K562 (cell line): ENCODE data around the gene TAOK2. TPM values are rescaled to one million over a fixed set of nuclear protein-coding genes. Genes with fewer than 3 reads are reported as not detected.

ENCODE experiments used
- BMI1 ChIP-seq: fragments of 150-350 bp; IDR thresholded peaks from 2 replicates; pipeline ENCODE4 v1.6.1; 2014; ENCODE audit warnings: low read length
- HOXB6 ChIP-seq: fragments of 250-450 bp; sonication (Bioruptor Pico); IDR thresholded peaks from 2 replicates; pipeline ENCODE4 v1.5.1; 2022; ENCODE audit warnings: mild to moderate bottlenecking, borderline replicate concordance
- RBFOX2 ChIP-seq: fragments of 200-400 bp; formaldehyde crosslinking; IDR thresholded peaks from 2 replicates; pipeline ENCODE4 v1.6.1; 2017; ENCODE audit warnings: low read depth, mild to moderate bottlenecking, low read length, moderate library complexity
- SNIP1 ChIP-seq: fragments of 450-650 bp; IDR thresholded peaks from 2 replicates; pipeline ENCODE4 v1.7.1; 2017; ENCODE audit warnings: low read depth, mild to moderate bottlenecking
- XRCC5 ChIP-seq: fragments of 200-400 bp; formaldehyde crosslinking; IDR thresholded peaks from 2 replicates; pipeline ENCODE4 v1.6.1; 2017; ENCODE audit warnings: low read depth, mild to moderate bottlenecking, low read length
- YY1 ChIP-seq, 3 experiments: IDR thresholded peaks; 2 replicates each; pipeline ENCODE4 v1.6.1; 2011; ENCODE audit warnings: low read length in 2 of 3, mild to moderate bottlenecking in 2 of 3, moderate library complexity in 2 of 3, borderline replicate concordance in 1 of 3, control low read depth in 1 of 3, low read depth in 1 of 3; ENCODE audit not compliant: insufficient read depth in 3 of 3, insufficient replicate concordance in 2 of 3, control insufficient read depth in 1 of 3, insufficient read length in 1 of 3; ENCODE audit errors: extremely low read depth in 1 of 3
- ZKSCAN1 ChIP-seq: fragments of 150-350 bp; IDR thresholded peaks from 2 replicates; pipeline ENCODE4 v1.6.1; 2016; ENCODE audit warnings: low read depth, low read length
- ZNF121 ChIP-seq: sonication (generic); formaldehyde crosslinking; conservative IDR thresholded peaks from 2 replicates; pipeline ENCODE4 v1.8.0; 2022; ENCODE audit warnings: missing genetic modification reagents
- polyA plus RNA-seq, 8 experiments: library from polyadenylated mRNA; depleted of rRNA in 4 of 8; stranded (reverse) in 5 of 8; unstranded in 3 of 8; fragments of >200 nt; fragmentation: Nextera tagmentation in 2 of 8; fragmentation: Illumina TruSeq in 1 of 8; extraction: Ambion mirVana in 2 of 8; extraction: Trizol in 1 of 8; gene quantifications; 2 replicates each; pipeline versions ENCODE4 v1.2.1 to v1.2.3, GENCODE V29; 2011 to 2014; ENCODE audit warnings: inconsistent platforms in 1 of 8, missing spikeins in 1 of 8
- total RNA-seq, 7 experiments: library from RNA; depleted of rRNA in 6 of 7; stranded (reverse); fragments of >200 nt in 6 of 7; fragmentation: Illumina TruSeq in 2 of 7; extraction: Trizol in 2 of 7; gene quantifications; 2 replicates each; pipeline versions ENCODE4 v1.2.1 to v1.2.3, GENCODE V29; 2011 to 2021; ENCODE audit warnings: low replicate concordance in 1 of 7
- TF ChIP-seq, protein P1 (sequence below), 2 experiments: fragments of 450-650 bp; formaldehyde crosslinking in 1 of 2; IDR thresholded peaks; 2 replicates each; pipeline versions ENCODE4 v1.4.0 to v1.6.1; 2014 to 2020; ENCODE audit warnings: mild to moderate bottlenecking in 2 of 2, borderline replicate concordance in 1 of 2, low read depth in 1 of 2
- TF ChIP-seq, protein P2 (sequence below): fragments of 450-650 bp; formaldehyde crosslinking; IDR thresholded peaks from 2 replicates; pipeline ENCODE4 v1.4.0; 2020; ENCODE audit warnings: mild to moderate bottlenecking, moderate library complexity
- TF ChIP-seq, protein P3 (sequence below), 3 experiments: IDR thresholded peaks in 2 of 3; conservative IDR thresholded peaks in 1 of 3; 2 replicates each; pipeline ENCODE4 v1.5.1; 2011 to 2012; ENCODE audit warnings: low read length in 3 of 3, mild to moderate bottlenecking in 3 of 3, control low read depth in 2 of 3, improper control_type of control experiment in 1 of 3, inconsistent platforms in 1 of 3, low read depth in 1 of 3, mixed read lengths in 1 of 3, moderate library complexity in 1 of 3; ENCODE audit not compliant: insufficient read depth in 2 of 3
- TF ChIP-seq, protein P4 (sequence below): fragments of 250-450 bp; sonication (Bioruptor Pico); IDR thresholded peaks from 2 replicates; pipeline ENCODE4 v1.5.0; 2021

TAOK2 gene
- total and polyA plus RNA-seq, 9 of the 15 experiments (the other 6 are each of a cell fraction or from before 2014, with no cell fraction given): 0.10 to 41.8 (median 13.7) TPM

DNA sequence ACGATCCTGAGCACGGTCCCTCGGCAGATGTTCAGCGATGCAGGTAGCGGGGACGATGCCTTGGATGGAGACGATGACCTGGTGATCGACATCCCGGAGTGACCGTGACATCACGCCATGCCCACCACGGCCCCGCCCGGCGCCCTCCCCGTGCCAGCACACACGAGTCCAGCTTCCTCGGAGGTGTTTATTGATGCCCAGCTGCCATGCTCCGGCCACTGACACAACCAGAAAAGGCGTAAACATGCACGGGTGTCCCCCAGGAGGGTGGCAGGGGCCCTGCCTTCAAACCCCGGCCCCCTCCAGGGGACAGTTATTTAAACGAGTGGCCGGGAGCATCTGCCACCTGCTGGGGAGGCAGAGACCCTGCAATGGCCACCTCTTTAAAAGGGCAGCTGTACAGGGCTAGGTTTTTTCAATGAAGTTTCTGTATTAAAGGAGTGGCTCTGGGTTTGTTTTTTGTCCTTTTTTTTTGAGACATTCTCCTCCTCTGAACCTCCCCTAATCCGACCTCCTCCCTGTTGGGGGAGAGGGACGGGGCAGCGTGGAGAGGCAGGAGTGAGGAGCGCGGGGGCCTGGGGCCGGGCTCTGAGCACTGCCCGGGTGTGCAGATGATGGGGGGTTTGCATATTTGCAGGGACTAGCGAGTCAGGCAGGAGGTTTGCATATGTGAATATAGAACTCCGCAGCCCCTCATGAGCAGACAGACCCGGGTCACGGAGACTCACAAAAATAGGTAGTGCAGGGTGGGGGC lies 31.9 kb downstream of the TAOK2 start (continued):
- TF ChIP-seq YY1 (IDR thresholded peaks at IDR 0.05; ENCODE audit: borderline replicate concordance in 1 of 3, control insufficient read depth in 1 of 3, extremely low read depth in 1 of 3, insufficient read depth in 3 of 3, insufficient read length in 1 of 3, insufficient replicate concordance in 2 of 3, low read depth in 1 of 3, low read length in 2 of 3) (peak; percentile 15 to 85 (median 77)), XRCC5 (peak; percentile 53; the same call in 1 of the 2 replicates), ZNF121 (no peak), HOXB6 (CRISPR knock-in tag) (no peak), RBFOX2 (peak; percentile 46; the same call in 1 of the 2 replicates), BMI1 (no peak), SNIP1 (no peak), ZKSCAN1 (no peak)
- TF ChIP-seq, protein P1, sequence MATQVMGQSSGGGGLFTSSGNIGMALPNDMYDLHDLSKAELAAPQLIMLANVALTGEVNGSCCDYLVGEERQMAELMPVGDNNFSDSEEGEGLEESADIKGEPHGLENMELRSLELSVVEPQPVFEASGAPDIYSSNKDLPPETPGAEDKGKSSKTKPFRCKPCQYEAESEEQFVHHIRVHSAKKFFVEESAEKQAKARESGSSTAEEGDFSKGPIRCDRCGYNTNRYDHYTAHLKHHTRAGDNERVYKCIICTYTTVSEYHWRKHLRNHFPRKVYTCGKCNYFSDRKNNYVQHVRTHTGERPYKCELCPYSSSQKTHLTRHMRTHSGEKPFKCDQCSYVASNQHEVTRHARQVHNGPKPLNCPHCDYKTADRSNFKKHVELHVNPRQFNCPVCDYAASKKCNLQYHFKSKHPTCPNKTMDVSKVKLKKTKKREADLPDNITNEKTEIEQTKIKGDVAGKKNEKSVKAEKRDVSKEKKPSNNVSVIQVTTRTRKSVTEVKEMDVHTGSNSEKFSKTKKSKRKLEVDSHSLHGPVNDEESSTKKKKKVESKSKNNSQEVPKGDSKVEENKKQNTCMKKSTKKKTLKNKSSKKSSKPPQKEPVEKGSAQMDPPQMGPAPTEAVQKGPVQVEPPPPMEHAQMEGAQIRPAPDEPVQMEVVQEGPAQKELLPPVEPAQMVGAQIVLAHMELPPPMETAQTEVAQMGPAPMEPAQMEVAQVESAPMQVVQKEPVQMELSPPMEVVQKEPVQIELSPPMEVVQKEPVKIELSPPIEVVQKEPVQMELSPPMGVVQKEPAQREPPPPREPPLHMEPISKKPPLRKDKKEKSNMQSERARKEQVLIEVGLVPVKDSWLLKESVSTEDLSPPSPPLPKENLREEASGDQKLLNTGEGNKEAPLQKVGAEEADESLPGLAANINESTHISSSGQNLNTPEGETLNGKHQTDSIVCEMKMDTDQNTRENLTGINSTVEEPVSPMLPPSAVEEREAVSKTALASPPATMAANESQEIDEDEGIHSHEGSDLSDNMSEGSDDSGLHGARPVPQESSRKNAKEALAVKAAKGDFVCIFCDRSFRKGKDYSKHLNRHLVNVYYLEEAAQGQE (IDR thresholded peaks at IDR 0.05; ENCODE audit: borderline replicate concordance): peak; percentile 72
- TF ChIP-seq, protein P1 (CRISPR knock-in tag; IDR thresholded peaks at IDR 0.05; ENCODE audit: low read depth): no peak
- TF ChIP-seq, protein P2, sequence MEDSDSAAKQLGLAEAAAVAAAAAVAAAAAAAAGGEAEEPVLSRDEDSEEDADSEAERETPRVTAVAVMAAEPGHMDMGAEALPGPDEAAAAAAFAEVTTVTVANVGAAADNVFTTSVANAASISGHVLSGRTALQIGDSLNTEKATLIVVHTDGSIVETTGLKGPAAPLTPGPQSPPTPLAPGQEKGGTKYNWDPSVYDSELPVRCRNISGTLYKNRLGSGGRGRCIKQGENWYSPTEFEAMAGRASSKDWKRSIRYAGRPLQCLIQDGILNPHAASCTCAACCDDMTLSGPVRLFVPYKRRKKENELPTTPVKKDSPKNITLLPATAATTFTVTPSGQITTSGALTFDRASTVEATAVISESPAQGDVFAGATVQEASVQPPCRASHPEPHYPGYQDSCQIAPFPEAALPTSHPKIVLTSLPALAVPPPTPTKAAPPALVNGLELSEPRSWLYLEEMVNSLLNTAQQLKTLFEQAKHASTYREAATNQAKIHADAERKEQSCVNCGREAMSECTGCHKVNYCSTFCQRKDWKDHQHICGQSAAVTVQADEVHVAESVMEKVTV (CRISPR knock-in tag): 0 out of 2 replicates have a peak, but pooled peaks have one; percentile 40
- TF ChIP-seq, protein P3, sequence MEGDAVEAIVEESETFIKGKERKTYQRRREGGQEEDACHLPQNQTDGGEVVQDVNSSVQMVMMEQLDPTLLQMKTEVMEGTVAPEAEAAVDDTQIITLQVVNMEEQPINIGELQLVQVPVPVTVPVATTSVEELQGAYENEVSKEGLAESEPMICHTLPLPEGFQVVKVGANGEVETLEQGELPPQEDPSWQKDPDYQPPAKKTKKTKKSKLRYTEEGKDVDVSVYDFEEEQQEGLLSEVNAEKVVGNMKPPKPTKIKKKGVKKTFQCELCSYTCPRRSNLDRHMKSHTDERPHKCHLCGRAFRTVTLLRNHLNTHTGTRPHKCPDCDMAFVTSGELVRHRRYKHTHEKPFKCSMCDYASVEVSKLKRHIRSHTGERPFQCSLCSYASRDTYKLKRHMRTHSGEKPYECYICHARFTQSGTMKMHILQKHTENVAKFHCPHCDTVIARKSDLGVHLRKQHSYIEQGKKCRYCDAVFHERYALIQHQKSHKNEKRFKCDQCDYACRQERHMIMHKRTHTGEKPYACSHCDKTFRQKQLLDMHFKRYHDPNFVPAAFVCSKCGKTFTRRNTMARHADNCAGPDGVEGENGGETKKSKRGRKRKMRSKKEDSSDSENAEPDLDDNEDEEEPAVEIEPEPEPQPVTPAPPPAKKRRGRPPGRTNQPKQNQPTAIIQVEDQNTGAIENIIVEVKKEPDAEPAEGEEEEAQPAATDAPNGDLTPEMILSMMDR (IDR thresholded peaks at IDR 0.05 in 2 of 3, conservative IDR thresholded peaks at IDR 0.05 in 1 of 3; ENCODE audit: insufficient read depth in 2 of 3, low read depth in 1 of 3, low read length in 3 of 3): peak; percentile 88
- TF ChIP-seq, protein P4, sequence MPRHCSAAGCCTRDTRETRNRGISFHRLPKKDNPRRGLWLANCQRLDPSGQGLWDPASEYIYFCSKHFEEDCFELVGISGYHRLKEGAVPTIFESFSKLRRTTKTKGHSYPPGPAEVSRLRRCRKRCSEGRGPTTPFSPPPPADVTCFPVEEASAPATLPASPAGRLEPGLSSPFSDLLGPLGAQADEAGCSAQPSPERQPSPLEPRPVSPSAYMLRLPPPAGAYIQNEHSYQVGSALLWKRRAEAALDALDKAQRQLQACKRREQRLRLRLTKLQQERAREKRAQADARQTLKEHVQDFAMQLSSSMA: no peak
- TF ChIP-seq, all 486 proteins: peak for 14
